Measurements from ENCODE around the gene TCF12.
"Not testable (repeated sequence)": the region's sequence is repeated elsewhere in the genome, so short reads cannot be mapped to it uniquely, and the experiment has no call there.

TCF12 gene

GRCh38 chr15:56916825-56917477 is 1.5 kb upstream of the TCF12 start:
- no peak for DNase-seq

- DNase-seq: no peak
Observed at GRCh38 chr15:56917652-56918045, 795 bp upstream of the TCF12 start.

- peak; percentile 67 for DNase-seq
Observed at GRCh38 chr15:56919031-56919608, 676 bp downstream of the TCF12 start.

- peak; percentile 49 for DNase-seq
Observed at GRCh38 chr15:56919609-56920366, 1.3 kb downstream of the TCF12 start.

- no peak for DNase-seq
Observed at GRCh38 chr15:56920367-56920627, 1.9 kb downstream of the TCF12 start.

- DNase-seq: no peak
Observed at GRCh38 chr15:56923174-56923591, 4.7 kb downstream of the TCF12 start.

GRCh38 chr15:56927816-56928215 is 9.4 kb downstream of the TCF12 start:
- DNase-seq: no peak

GRCh38 chr15:56929399-56929798 is 11.0 kb downstream of the TCF12 start:
- no peak for DNase-seq

GRCh38 chr15:56929933-56930332 is 11.5 kb downstream of the TCF12 start:
- no peak for DNase-seq

- DNase-seq: no peak
Observed at GRCh38 chr15:56930669-56931313, 12.3 kb downstream of the TCF12 start.

GRCh38 chr15:56931639-56932508 is 13.4 kb downstream of the TCF12 start:
- DNase-seq: no peak

GRCh38 chr15:56932509-56932868 is 14.0 kb downstream of the TCF12 start:
- DNase-seq: not testable (repeated sequence)

- DNase-seq: no peak
Observed at GRCh38 chr15:56933410-56933809, 15.0 kb downstream of the TCF12 start.

GRCh38 chr15:56933811-56934210 is 15.4 kb downstream of the TCF12 start:
- DNase-seq: no peak

- DNase-seq: peak; percentile 14
Observed at GRCh38 chr15:56934269-56934668, 15.8 kb downstream of the TCF12 start.

GRCh38 chr15:56936929-56937328 is 18.5 kb downstream of the TCF12 start:
- no peak for DNase-seq

GRCh38 chr15:56939257-56939656 is 20.8 kb downstream of the TCF12 start:
- DNase-seq: no peak

- no peak for DNase-seq
Observed at GRCh38 chr15:56940388-56940787, 21.9 kb downstream of the TCF12 start.

- no peak for DNase-seq
Observed at GRCh38 chr15:56942118-56942517, 23.7 kb downstream of the TCF12 start.

- peak; percentile 42 for DNase-seq
Observed at GRCh38 chr15:56943403-56943802, 25.0 kb downstream of the TCF12 start.

GRCh38 chr15:56944485-56944884 is 26.0 kb downstream of the TCF12 start:
- no peak for DNase-seq

GRCh38 chr15:56946150-56946549 is 27.7 kb downstream of the TCF12 start:
- no peak for DNase-seq

All from inflammatory macrophage treated with lipopolysaccharide for 4 hours (primary cell).